IMR-90 (cell line): ENCODE results near the gene ZNF518B. TPM values are rescaled to one million over a fixed set of nuclear protein-coding genes. Genes with fewer than 3 reads are reported as not detected.

Experiments used
- ATAC-seq: fragments of 200-7000 bp; cut with Tn5 transposase; 2 replicates; pipeline ENCODE4 v1.9.1; 2020; ENCODE audit warnings: low read depth, mild to moderate bottlenecking, moderate library complexity
- BruUV-seq: library from RNA; stranded (reverse); fragments of 400-500 nt; replicated peaks from 2 replicates; lab custom pipeline; 2021; lab: Mats Ljungman, UMichigan
- CTCF ChIA-PET: fragments of 300-600 bp; formaldehyde crosslinking; extraction: SDS; loops from one replicate; lab custom pipeline; 2021; ENCODE audit warnings: antibody characterized with exemption; lab: Yijun Ruan, JAX
- POLR2A ChIA-PET: fragments of 300-600 bp; sonication (Branson Sonifier 250); formaldehyde crosslinking; loops from one replicate; lab custom pipeline; 2022; ENCODE audit warnings: antibody characterized with exemption; ENCODE audit not compliant: unreplicated experiment; lab: Charles Lee
- DNase-seq: peaks from one replicate; pipeline ENCODE4 v3.0.0; 2013
- H2AFZ ChIP-seq: replicated peaks from 2 replicates; pipeline ENCODE3; 2013; ENCODE audit warnings: low read length, mild to moderate bottlenecking; ENCODE audit not compliant: poor library complexity
- H2AK5ac ChIP-seq: 2 replicates; pipeline ENCODE4 v1.6.1; 2013; ENCODE audit warnings: low read depth, low read length, inconsistent platforms
- H2AK9ac ChIP-seq: replicated peaks from 2 replicates; pipeline ENCODE3; 2013; ENCODE audit warnings: mild to moderate bottlenecking, low read depth, low read length, moderate library complexity; ENCODE audit not compliant: poor library complexity
- H2BK120ac ChIP-seq: 2 replicates; pipeline ENCODE4 v1.6.1; 2013; ENCODE audit warnings: low read depth, low read length, inconsistent platforms
- H2BK15ac ChIP-seq: 3 replicates; pipeline ENCODE4 v1.6.1; 2013; ENCODE audit warnings: low read depth, low read length, inconsistent platforms
- H2BK20ac ChIP-seq: 2 replicates; pipeline ENCODE4 v1.6.1; 2013; ENCODE audit warnings: low read depth, mild to moderate bottlenecking, inconsistent platforms, low read length, moderate library complexity
- H2BK5ac ChIP-seq: 2 replicates; pipeline ENCODE4 v1.6.1; 2013; ENCODE audit warnings: mild to moderate bottlenecking, low read depth, low read length, inconsistent platforms; ENCODE audit not compliant: poor library complexity, severe bottlenecking
- H3K14ac ChIP-seq: replicated peaks from 2 replicates; pipeline ENCODE4 v1.6.1; 2013; ENCODE audit warnings: low read depth, low read length, inconsistent platforms
- H3K18ac ChIP-seq: 2 replicates; pipeline ENCODE4 v1.6.1; 2013; ENCODE audit warnings: low read depth, low read length, control low read depth
- H3K23ac ChIP-seq: 2 replicates; pipeline ENCODE4 v1.6.1; 2013; ENCODE audit warnings: low read depth, low read length, inconsistent platforms
- H3K27ac ChIP-seq: 2 replicates; pipeline ENCODE4 v1.5.1; 2013; ENCODE audit warnings: mild to moderate bottlenecking, control low read depth, low read length; ENCODE audit not compliant: insufficient read depth
- H3K27me3 ChIP-seq: 2 replicates; pipeline ENCODE4 v1.6.1; 2013; ENCODE audit warnings: low read length; ENCODE audit not compliant: control insufficient read depth, insufficient read depth
- H3K36me3 ChIP-seq: 2 replicates; pipeline ENCODE4 v1.6.1; 2013; ENCODE audit warnings: low read length, mixed read lengths; ENCODE audit not compliant: control insufficient read depth, insufficient read depth
- H3K4ac ChIP-seq: 2 replicates; pipeline ENCODE4 v1.6.1; 2013; ENCODE audit warnings: low read depth, low read length, inconsistent platforms
- H3K4me1 ChIP-seq: 2 replicates; pipeline ENCODE4 v1.6.1; 2013; ENCODE audit warnings: low read length, mixed read lengths; ENCODE audit not compliant: control insufficient read depth, insufficient read depth
- H3K4me2 ChIP-seq: 2 replicates; pipeline ENCODE4 v1.6.1; 2013; ENCODE audit warnings: low read depth, mild to moderate bottlenecking, control low read depth, low read length, moderate library complexity
- H3K4me3 ChIP-seq: 2 replicates; pipeline ENCODE4 v1.5.1; 2013; ENCODE audit warnings: low read depth, mild to moderate bottlenecking, control low read depth, low read length, moderate library complexity; ENCODE audit not compliant: insufficient read depth
- H3K56ac ChIP-seq: 2 replicates; pipeline ENCODE4 v1.6.1; 2013; ENCODE audit warnings: low read length, inconsistent platforms; ENCODE audit not compliant: insufficient read depth; ENCODE audit errors: extremely low read depth
- H3K79me1 ChIP-seq, 2 experiments: 2 replicates each; pipeline ENCODE4 v1.6.1; 2013; ENCODE audit warnings: low read length in 2 of 2, inconsistent platforms in 1 of 2, low read depth in 1 of 2
- H3K9ac ChIP-seq: 2 replicates; pipeline ENCODE4 v1.6.1; 2013; ENCODE audit warnings: low read depth, low read length, control low read depth
- H3K9me1 ChIP-seq: 2 replicates; pipeline ENCODE4 v1.6.1; 2013; ENCODE audit warnings: low read length, inconsistent platforms; ENCODE audit not compliant: insufficient read depth
- H3K9me3 ChIP-seq: 2 replicates; pipeline ENCODE4 v1.6.1; 2013; ENCODE audit warnings: low read length; ENCODE audit not compliant: control insufficient read depth, insufficient read depth
- H4K20me1 ChIP-seq: 2 replicates; pipeline ENCODE4 v1.6.1; 2013; ENCODE audit warnings: low read length, inconsistent platforms; ENCODE audit not compliant: insufficient read depth
- H4K5ac ChIP-seq: 2 replicates; pipeline ENCODE4 v1.6.1; 2013; ENCODE audit warnings: mild to moderate bottlenecking, low read depth, low read length, control low read depth
- H4K8ac ChIP-seq, 2 experiments: 2 replicates each; pipeline ENCODE4 v1.6.1; 2013; ENCODE audit warnings: low read depth in 2 of 2, low read length in 2 of 2, control low read depth in 1 of 2, inconsistent platforms in 1 of 2
- H4K91ac ChIP-seq: 2 replicates; pipeline ENCODE4 v1.6.1; 2013; ENCODE audit warnings: low read depth, low read length, inconsistent platforms; ENCODE audit not compliant: insufficient read depth
- BHLHE40 ChIP-seq: fragments of 150-350 bp; IDR thresholded peaks from 2 replicates; pipeline ENCODE4 v1.6.1; 2016; ENCODE audit warnings: mild to moderate bottlenecking, low read depth, low read length
- CEBPB ChIP-seq: IDR thresholded peaks from 2 replicates; pipeline ENCODE4 v1.6.1; 2012; ENCODE audit warnings: low read depth, low read length, improper control_type of control experiment
- CHD1 ChIP-seq: IDR thresholded peaks from 2 replicates; pipeline ENCODE4 v1.6.1; 2012; ENCODE audit warnings: low read depth, low read length, improper control_type of control experiment
- FOS ChIP-seq: fragments of 150-350 bp; IDR thresholded peaks from 2 replicates; pipeline ENCODE4 v1.6.1; 2016; ENCODE audit warnings: low read depth, low read length
- MAFK ChIP-seq: IDR thresholded peaks from 2 replicates; pipeline ENCODE4 v1.6.1; 2012; ENCODE audit warnings: low read depth, low read length, improper control_type of control experiment
- MAZ ChIP-seq: IDR thresholded peaks from 2 replicates; pipeline ENCODE4 v1.6.1; 2012; ENCODE audit warnings: low read depth, mild to moderate bottlenecking, low read length, improper control_type of control experiment, moderate library complexity, borderline replicate concordance
- MXI1 ChIP-seq: IDR thresholded peaks from 2 replicates; pipeline ENCODE4 v1.6.1; 2012; ENCODE audit warnings: low read depth, mild to moderate bottlenecking, low read length, moderate library complexity, borderline replicate concordance
- NFE2L2 ChIP-seq: fragments of 150-350 bp; IDR thresholded peaks from 2 replicates; pipeline ENCODE4 v1.6.1; 2016; ENCODE audit warnings: low read depth, mild to moderate bottlenecking, low read length
- POLR2A ChIP-seq: IDR thresholded peaks from 2 replicates; pipeline ENCODE4 v1.6.1; 2012; ENCODE audit warnings: mild to moderate bottlenecking, low read depth, low read length
- RCOR1 ChIP-seq: IDR thresholded peaks from 2 replicates; pipeline ENCODE4 v1.6.1; 2012; ENCODE audit warnings: mild to moderate bottlenecking, low read length, improper control_type of control experiment; ENCODE audit not compliant: insufficient replicate concordance
- RFX5 ChIP-seq: IDR thresholded peaks from 2 replicates; pipeline ENCODE4 v1.8.0; 2012; ENCODE audit warnings: low read depth, mild to moderate bottlenecking, low read length, moderate library complexity
- SMC3 ChIP-seq: fragments of 150-350 bp; IDR thresholded peaks from 2 replicates; pipeline ENCODE4 v1.6.1; 2016; ENCODE audit warnings: low read depth, mild to moderate bottlenecking, antibody characterized with exemption, low read length, moderate library complexity
- WGBS, 2 experiments: methylation state at CpG; one replicate each; pipeline versions ENCODE4 v1.1.5 to v1.1.7; 2013; ENCODE audit warnings: missing lambda C conversion rate in 2 of 2; ENCODE audit not compliant: insufficient read length in 1 of 2; ENCODE audit errors: extremely low coverage in 2 of 2; 5-methylcytosine and 5-hydroxymethylcytosine counted together
- dilution Hi-C: fragments of 300-500 bp; cut with HindIII; formaldehyde crosslinking; loops from one replicate; pipeline ENCODE4 v1.14.3; 2018; ENCODE audit warnings: low sequenced_read_pairs; ENCODE audit not compliant: unreplicated experiment
- in situ Hi-C: fragments of 300-500 bp; cut with MboI; formaldehyde crosslinking; loops from 3 replicates; pipeline ENCODE4 v1.14.3; 2019; ENCODE audit warnings: low sequenced_read_pairs, inconsistent platforms, mixed read lengths
- intact Hi-C: fragments of 100-400 bp; cut with micrococcal nuclease; formaldehyde crosslinking; loops from 2 replicates; pipeline ENCODE4 v1.10.0; 2022
- polyA plus RNA-seq, 3 experiments: library from polyadenylated mRNA; depleted of rRNA; stranded (reverse); fragments of >200 nt; gene quantifications; 2 replicates each; pipeline ENCODE4 v1.2.3, GENCODE V29; 2012; ENCODE audit warnings: low replicate concordance in 1 of 3
- total RNA-seq: library from RNA; depleted of rRNA; stranded (reverse); fragments of >200 nt; gene quantifications from 2 replicates; pipeline ENCODE4 v1.2.3, GENCODE V29; 2012
- TF ChIP-seq, protein P1 (sequence below): fragments of 150-350 bp; IDR thresholded peaks from 2 replicates; pipeline ENCODE4 v1.6.1; 2017; ENCODE audit warnings: mild to moderate bottlenecking, antibody characterized with exemption, low read length, low read depth
- TF ChIP-seq, protein P2 (sequence below): fragments of 150-350 bp; IDR thresholded peaks from 2 replicates; pipeline ENCODE4 v1.6.1; 2016; ENCODE audit warnings: low read depth, mild to moderate bottlenecking, low read length, moderate library complexity, borderline replicate concordance

ZNF518B gene
- total and polyA plus RNA-seq, 2 of the 4 experiments (the other 2 are of a cell fraction) = 7.3 to 56.8 TPM

DNA sequence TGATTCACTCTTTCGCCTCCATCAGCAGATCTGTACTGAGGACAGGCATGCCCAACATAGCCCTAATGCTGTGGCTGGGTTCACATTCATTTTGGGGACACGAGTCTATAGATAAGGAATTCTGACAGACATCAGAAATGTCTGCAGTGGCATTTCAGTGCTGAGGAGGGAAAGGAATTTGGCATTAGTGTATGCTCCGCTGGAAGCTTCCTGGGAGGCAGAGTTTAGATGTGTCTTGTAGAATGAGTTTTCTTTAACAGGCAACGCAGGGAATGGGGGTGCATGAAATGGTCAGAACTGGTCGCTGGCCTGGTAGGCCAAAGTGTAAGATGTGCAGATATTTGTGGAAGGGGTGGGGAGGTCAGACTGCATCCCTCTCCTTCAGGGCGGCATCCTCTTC is 43.5 kb upstream of the ZNF518B start:
- no CpG with 5 or more reads among the region's 6 CpGs for WGBS, 2 experiments
- H3K27ac ChIP-seq = no peak overlapping the region
- no peak for DNase-seq
- dilution Hi-C loops = no loop called here
- no peak overlapping the region for H2BK20ac ChIP-seq
- BruUV-seq = no TSS peak
- no peak overlapping the region for H2BK5ac ChIP-seq
- H3K9ac ChIP-seq = no peak overlapping the region
- no peaks in the 10 kb centered on the region for H3K9me3 ChIP-seq
- no peak overlapping the region for H2AK9ac ChIP-seq
- no peak overlapping the region for H3K18ac ChIP-seq
- H3K4me2 ChIP-seq = no peak overlapping the region
- H4K5ac ChIP-seq = no peak overlapping the region
- H4K91ac ChIP-seq = no peak overlapping the region
- H3K36me3 ChIP-seq = no peaks in the 10 kb centered on the region
- no peak overlapping the region for H3K56ac ChIP-seq
- H4K8ac ChIP-seq = no peak overlapping the region
- ChIA-PET POLR2A (no interaction called here), CTCF (no interaction called here)
- H3K4me3 ChIP-seq = no peak overlapping the region
- H3K23ac ChIP-seq = no peak overlapping the region
- H2BK15ac ChIP-seq = no peak overlapping the region
- in situ Hi-C loops = no loop called here
- H3K79me1 ChIP-seq = no peaks in the 10 kb centered on the region
- H3K9me1 ChIP-seq = no peaks in the 10 kb centered on the region
- H2AFZ ChIP-seq = peak overlapping the region; percentile 19
- H3K4ac ChIP-seq = no peak overlapping the region
- no peaks in the 10 kb centered on the region for H3K27me3 ChIP-seq
- no peak overlapping the region for H2BK120ac ChIP-seq
- H3K14ac ChIP-seq = no peak overlapping the region
- no peaks in the 10 kb centered on the region for H4K20me1 ChIP-seq
- TF ChIP-seq, protein P1, sequence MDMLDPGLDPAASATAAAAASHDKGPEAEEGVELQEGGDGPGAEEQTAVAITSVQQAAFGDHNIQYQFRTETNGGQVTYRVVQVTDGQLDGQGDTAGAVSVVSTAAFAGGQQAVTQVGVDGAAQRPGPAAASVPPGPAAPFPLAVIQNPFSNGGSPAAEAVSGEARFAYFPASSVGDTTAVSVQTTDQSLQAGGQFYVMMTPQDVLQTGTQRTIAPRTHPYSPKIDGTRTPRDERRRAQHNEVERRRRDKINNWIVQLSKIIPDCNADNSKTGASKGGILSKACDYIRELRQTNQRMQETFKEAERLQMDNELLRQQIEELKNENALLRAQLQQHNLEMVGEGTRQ = no peak
- TF ChIP-seq NFE2L2 (no peak), FOS (no peak), MAFK (no peak), RFX5 (no peak), MXI1 (no peak), MAZ (no peak), CEBPB (no peak), POLR2A (no peak), RCOR1 (no peak), CHD1 (no peak), SMC3 (no peak), BHLHE40 (no peak)
- TF ChIP-seq, protein P2, sequence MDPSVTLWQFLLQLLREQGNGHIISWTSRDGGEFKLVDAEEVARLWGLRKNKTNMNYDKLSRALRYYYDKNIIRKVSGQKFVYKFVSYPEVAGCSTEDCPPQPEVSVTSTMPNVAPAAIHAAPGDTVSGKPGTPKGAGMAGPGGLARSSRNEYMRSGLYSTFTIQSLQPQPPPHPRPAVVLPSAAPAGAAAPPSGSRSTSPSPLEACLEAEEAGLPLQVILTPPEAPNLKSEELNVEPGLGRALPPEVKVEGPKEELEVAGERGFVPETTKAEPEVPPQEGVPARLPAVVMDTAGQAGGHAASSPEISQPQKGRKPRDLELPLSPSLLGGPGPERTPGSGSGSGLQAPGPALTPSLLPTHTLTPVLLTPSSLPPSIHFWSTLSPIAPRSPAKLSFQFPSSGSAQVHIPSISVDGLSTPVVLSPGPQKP = no peak
- H3K4me1 ChIP-seq = no peaks in the 10 kb centered on the region
- no peak for ATAC-seq
- H2AK5ac ChIP-seq = no peak overlapping the region
- intact Hi-C loops = no loop called here
